Epithelial cell of esophagus (primary cell): Measurements from ENCODE around the gene LIPC.

Experiments
- DNase-seq: peaks from one replicate; pipeline ENCODE4 v3.0.0; 2010; ENCODE audit warnings: low read depth
- H3K4me3 ChIP-seq: 2 replicates; pipeline ENCODE4 v1.5.1; 2011; ENCODE audit warnings: mild to moderate bottlenecking, low read length, control low read depth
- TF ChIP-seq, protein P1 (sequence below): IDR thresholded peaks from 2 replicates; pipeline ENCODE4 v1.5.1; 2011; ENCODE audit warnings: low read depth, mild to moderate bottlenecking, low read length, control low read depth, inconsistent platforms; ENCODE audit not compliant: insufficient read depth; ENCODE audit errors: missing control alignments

The LIPC gene

GRCh38 chr15:58517682-58518525 is 86.1 kb downstream of the LIPC start:
- H3K4me3 ChIP-seq = no peak overlapping the region
- TF ChIP-seq, protein P1, sequence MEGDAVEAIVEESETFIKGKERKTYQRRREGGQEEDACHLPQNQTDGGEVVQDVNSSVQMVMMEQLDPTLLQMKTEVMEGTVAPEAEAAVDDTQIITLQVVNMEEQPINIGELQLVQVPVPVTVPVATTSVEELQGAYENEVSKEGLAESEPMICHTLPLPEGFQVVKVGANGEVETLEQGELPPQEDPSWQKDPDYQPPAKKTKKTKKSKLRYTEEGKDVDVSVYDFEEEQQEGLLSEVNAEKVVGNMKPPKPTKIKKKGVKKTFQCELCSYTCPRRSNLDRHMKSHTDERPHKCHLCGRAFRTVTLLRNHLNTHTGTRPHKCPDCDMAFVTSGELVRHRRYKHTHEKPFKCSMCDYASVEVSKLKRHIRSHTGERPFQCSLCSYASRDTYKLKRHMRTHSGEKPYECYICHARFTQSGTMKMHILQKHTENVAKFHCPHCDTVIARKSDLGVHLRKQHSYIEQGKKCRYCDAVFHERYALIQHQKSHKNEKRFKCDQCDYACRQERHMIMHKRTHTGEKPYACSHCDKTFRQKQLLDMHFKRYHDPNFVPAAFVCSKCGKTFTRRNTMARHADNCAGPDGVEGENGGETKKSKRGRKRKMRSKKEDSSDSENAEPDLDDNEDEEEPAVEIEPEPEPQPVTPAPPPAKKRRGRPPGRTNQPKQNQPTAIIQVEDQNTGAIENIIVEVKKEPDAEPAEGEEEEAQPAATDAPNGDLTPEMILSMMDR = no peak
- no peak for DNase-seq

GRCh38 chr15:58518626-58519025 is 86.8 kb downstream of the LIPC start:
- TF ChIP-seq, protein P1 = no peak
- H3K4me3 ChIP-seq = no peak overlapping the region
- no peak for DNase-seq

- TF ChIP-seq, protein P1 = no peak
- no peak overlapping the region for H3K4me3 ChIP-seq
- DNase-seq = no peak
These were observed 87.7 kb downstream of the LIPC start for GRCh38 chr15:58519516-58519915.

- DNase-seq = no peak
- TF ChIP-seq, protein P1 = no peak
These were observed 88.7 kb downstream of the LIPC start for GRCh38 chr15:58520464-58520863.

GRCh38 chr15:58520936-58521292 is 89.1 kb downstream of the LIPC start:
- TF ChIP-seq, protein P1 = no peak
- no peak for DNase-seq
- H3K4me3 ChIP-seq = no peak overlapping the region

More at GRCh38 chr15:58520464-58520863, 88.7 kb downstream of the LIPC start:
- no peak overlapping the region for H3K4me3 ChIP-seq

DNA sequence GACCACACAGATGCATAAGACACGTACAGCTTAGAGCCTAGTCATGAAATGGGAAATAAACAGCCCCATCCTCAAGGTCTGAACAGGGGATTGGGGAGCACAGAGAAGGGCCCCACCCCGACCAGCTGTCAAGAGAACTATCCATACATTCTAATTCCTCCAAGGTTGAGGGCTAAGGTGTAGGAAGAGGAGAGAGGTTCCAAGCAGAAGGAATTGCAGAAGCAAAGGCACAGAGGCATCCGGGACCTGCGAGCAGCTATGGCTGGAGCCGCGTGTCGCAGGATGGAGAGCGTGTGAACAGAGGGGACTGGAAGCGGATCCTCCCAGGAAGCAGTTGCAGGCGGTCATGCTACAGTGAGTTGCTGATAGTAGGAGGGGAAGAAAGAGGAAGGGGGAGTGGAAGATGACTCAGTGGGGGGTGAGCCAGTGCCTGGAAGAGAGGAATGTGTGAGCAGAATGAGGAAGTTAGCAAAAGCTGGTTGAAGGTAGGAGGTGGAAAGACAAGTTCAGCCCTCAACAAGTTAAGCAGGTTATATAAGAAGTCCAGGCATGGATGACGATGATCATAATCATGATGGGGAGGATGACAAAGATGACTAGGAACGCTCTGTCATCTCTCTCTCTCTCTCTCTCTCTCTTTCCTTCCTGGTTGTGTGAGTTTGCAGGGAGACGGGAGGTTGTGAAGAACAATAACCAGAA is 89.7 kb downstream of the LIPC start:
- peak; percentile 99 for DNase-seq
- H3K4me3 ChIP-seq = no peak overlapping the region
- TF ChIP-seq, protein P1 = no peak
